T-cell (primary cell): Measurements from ENCODE around the gene SPATA20. TPM values are rescaled to one million over a fixed set of nuclear protein-coding genes. Genes with fewer than 3 reads are reported as not detected.

ENCODE experiments used
- ATAC-seq, 4 experiments: fragments of 200-7000 bp in 3 of 4; fragments of 150-1000 bp in 1 of 4; cut with Tn5 transposase; replicated peaks in 1 of 4; 1 replicate in 3 of 4; 2 replicates in 1 of 4; pipeline ENCODE4 v1.10.0; 2021; ENCODE audit warnings: moderate library complexity in 3 of 4, mild to moderate bottlenecking in 2 of 4, moderate number of reproducible peaks in 1 of 4
- CTCF ChIA-PET, 2 donors: fragments of 300-600 bp; sonication (Branson Sonifier 250); formaldehyde crosslinking; loops; one replicate each; lab custom pipeline; 2022; ENCODE audit warnings: antibody characterized with exemption in 2 of 2; lab: Charles Lee
- POLR2A ChIA-PET, 2 donors: fragments of 300-600 bp; sonication (Branson Sonifier 250); formaldehyde crosslinking; loops; one replicate each; lab custom pipeline; 2022; ENCODE audit warnings: antibody characterized with exemption in 2 of 2; lab: Charles Lee
- DNase-seq, 35 experiments: peaks; one replicate each; pipeline versions ENCODE4 v3.0.0 to v3.0.0-alpha.2; 2013 to 2023
- H3K27ac ChIP-seq: one replicate; pipeline ENCODE4 v1.5.1; 2013; ENCODE audit warnings: low read length
- H3K27me3 ChIP-seq, 2 experiments: replicated peaks in 1 of 2; 1 replicate in 1 of 2; 2 replicates in 1 of 2; pipeline versions ENCODE4 v1.6.1 to v1.7.0; 2013; ENCODE audit warnings: low read length in 1 of 2, mixed read lengths in 1 of 2; ENCODE audit not compliant: control insufficient read depth in 2 of 2, insufficient read depth in 2 of 2; ENCODE audit errors: extremely low read depth in 1 of 2
- H3K36me3 ChIP-seq, 2 donors: 1 replicate in 1 of 2; 2 replicates in 1 of 2; pipeline versions ENCODE4 v1.6.1 to v1.7.0; 2013; ENCODE audit warnings: low read length in 1 of 2; ENCODE audit not compliant: control insufficient read depth in 2 of 2, insufficient read depth in 1 of 2; ENCODE audit errors: extremely low read depth in 1 of 2
- H3K4me1 ChIP-seq, 2 experiments: 1 replicate in 1 of 2; 2 replicates in 1 of 2; pipeline versions ENCODE4 v1.6.1 to v1.7.0; 2013; ENCODE audit warnings: low read length in 2 of 2, mixed read lengths in 1 of 2; ENCODE audit not compliant: insufficient read depth in 2 of 2, control insufficient read depth in 1 of 2; ENCODE audit errors: extremely low read depth in 1 of 2
- H3K4me3 ChIP-seq, 2 donors: 1 replicate in 1 of 2; 2 replicates in 1 of 2; pipeline versions ENCODE4 v1.5.1 to v1.7.0; 2013; ENCODE audit warnings: mild to moderate bottlenecking in 2 of 2, low read length in 1 of 2, moderate library complexity in 1 of 2; ENCODE audit not compliant: control insufficient read depth in 1 of 2; ENCODE audit errors: extremely low read depth in 1 of 2
- H3K9me3 ChIP-seq: 2 replicates; pipeline ENCODE4 v1.7.0; 2013
- H3K27ac Mint-ChIP-seq, 2 donors: one replicate each; pipeline ENCODE4 v1.8.0; 2020 to 2021; ENCODE audit warnings: mild to moderate bottlenecking in 2 of 2, mixed read lengths in 2 of 2
- H3K27me3 Mint-ChIP-seq, 2 donors: one replicate each; pipeline ENCODE4 v1.8.0; 2021 to 2022; ENCODE audit warnings: mixed read lengths in 2 of 2
- H3K36me3 Mint-ChIP-seq: one replicate; pipeline ENCODE4 v1.8.0; 2021; ENCODE audit warnings: mixed read lengths
- H3K4me1 Mint-ChIP-seq, 3 donors: one replicate each; pipeline ENCODE4 v1.8.0; 2020 to 2022; ENCODE audit warnings: mixed read lengths in 3 of 3, mild to moderate bottlenecking in 1 of 3
- H3K4me3 Mint-ChIP-seq, 3 donors: one replicate each; pipeline ENCODE4 v1.8.0; 2020 to 2022; ENCODE audit warnings: mild to moderate bottlenecking in 3 of 3, mixed read lengths in 3 of 3, moderate library complexity in 3 of 3
- H3K9me3 Mint-ChIP-seq, 3 donors: one replicate each; pipeline ENCODE4 v1.8.0; 2020 to 2022; ENCODE audit warnings: mixed read lengths in 3 of 3
- WGBS: methylation state at CpG from one replicate; pipeline ENCODE4 v1.1.5; 2013; ENCODE audit warnings: missing lambda C conversion rate; ENCODE audit not compliant: insufficient coverage; 5-methylcytosine and 5-hydroxymethylcytosine counted together
- total RNA-seq, 35 experiments: library from RNA in 6 of 35; stranded (reverse) in 6 of 35; fragments of 120-200 nt in 1 of 35; gene quantifications; one replicate each; pipeline versions ENCODE4 v1.2.1 to v1.2.4 and lab custom pipeline; 2013 to 2026

Gene SPATA20
- total RNA-seq, 5 donors from 2014 or later (not counting 1 experiment from before 2014, with no cell fraction given) = 8.9 to 25.7 (median 20.3) TPM

DNA sequence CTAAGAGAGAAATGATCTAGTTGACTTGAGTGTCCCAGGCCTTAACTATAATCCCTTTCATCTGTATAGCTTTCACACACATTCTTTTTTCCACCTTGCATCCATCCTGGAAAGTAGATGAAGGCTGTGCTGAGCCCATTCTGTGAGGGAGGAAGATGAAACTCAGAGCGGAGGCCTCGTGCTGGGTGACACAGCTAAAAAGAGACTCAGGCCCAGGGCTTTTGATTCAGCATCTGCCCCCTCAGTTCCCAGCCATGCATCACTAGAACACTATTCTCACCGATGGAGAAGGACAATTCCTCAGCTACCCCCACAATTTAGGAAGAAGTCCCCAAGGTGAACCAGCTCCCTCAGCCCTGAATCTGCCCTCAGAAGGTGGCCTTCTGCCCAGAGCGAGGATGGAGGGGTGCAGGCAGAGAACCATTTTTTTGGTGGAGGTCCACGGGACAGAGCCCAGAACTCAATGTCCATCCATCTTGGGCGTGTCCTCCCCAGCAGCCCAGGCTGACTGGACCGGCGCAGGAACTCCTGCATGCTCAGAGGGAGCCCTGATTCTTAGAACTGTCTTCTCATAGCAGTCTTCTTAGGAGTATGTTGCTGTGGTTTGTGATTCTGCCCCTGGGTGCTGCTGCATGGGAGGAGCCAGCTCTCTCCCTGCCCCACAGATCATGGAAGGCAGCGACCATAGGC is 44.5 kb upstream of the SPATA20 start:
- DNase-seq = no peak
- ChIA-PET CTCF (no interaction called here), POLR2A (no interaction called here)
- no peak for ATAC-seq
- Histone ChIP-seq H3K4me3 (no peak overlapping the region), H3K36me3 (no peaks in the 10 kb centered on the region), H3K9me3 (no peaks in the 10 kb centered on the region), H3K4me1 (peaks cover under 1 to 4% of the 10 kb centered on the region in 2 experiments), H3K27ac (no peak overlapping the region), H3K27me3 (peaks cover 0 to 4% of the 10 kb centered on the region in 2 experiments)
- no peaks in the 10 kb centered on the region for H3K36me3 Mint-ChIP-seq
- no peak overlapping the region for H3K4me3 Mint-ChIP-seq
- H3K9me3 Mint-ChIP-seq = no peaks in the 10 kb centered on the region
- WGBS = 85% methylated on average over 6 of the region's 9 CpGs
- no peaks in the 10 kb centered on the region for H3K27me3 Mint-ChIP-seq
- peaks cover 4 to 14% (median 9%) of the 10 kb centered on the region in 3 donors for H3K4me1 Mint-ChIP-seq
- no peak overlapping the region for H3K27ac Mint-ChIP-seq

DNA sequence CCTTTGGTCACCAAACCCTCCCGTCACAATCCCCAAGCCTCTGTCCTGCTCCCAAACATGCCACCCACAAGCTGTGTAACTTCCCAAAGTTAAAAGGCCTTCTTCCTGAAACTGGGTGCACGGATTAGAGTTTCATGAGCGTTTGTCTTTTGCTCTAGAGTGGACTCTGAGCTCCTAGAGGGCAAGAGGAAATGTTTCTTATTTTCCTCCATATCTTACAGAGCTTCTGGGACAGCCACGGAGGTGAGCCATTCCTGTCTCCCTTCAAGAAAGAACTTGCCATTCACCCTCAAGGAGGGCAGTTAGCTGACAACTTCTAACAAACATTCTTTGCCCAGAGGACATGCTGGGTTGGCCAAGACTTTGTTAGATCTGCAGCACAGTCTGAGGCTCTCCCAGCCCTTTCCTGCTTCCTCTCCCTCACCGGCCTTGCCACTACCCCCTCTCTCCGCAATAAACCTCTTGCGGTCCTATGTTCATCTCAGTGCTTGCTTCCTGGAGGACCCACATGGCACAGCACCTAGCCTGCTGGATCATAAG is 41.3 kb upstream of the SPATA20 start:
- WGBS = 76% methylated on average over 3 of the region's 7 CpGs
- Mint-ChIP-seq H3K27me3 (no peaks in the 10 kb centered on the region), H3K4me1 (peaks cover 15 to 38% (median 21%) of the 10 kb centered on the region in 3 donors), H3K36me3 (no peaks in the 10 kb centered on the region), H3K27ac (peak overlapping the region in 1 of 2 donors; percentile 16), H3K9me3 (no peaks in the 10 kb centered on the region), H3K4me3 (no peak overlapping the region)
- CTCF ChIA-PET = interaction anchor here (0.6 to 2.0 kb wide), 2 partner anchors 26 to 29 kb away, joined by 3 to 6 read pairs; no protein-coding TSS in a partner anchor
- H3K4me3 ChIP-seq = no peak overlapping the region
- ATAC-seq (no peak), DNase-seq (no peak)
- no peaks in the 10 kb centered on the region for H3K36me3 ChIP-seq
- H3K9me3 ChIP-seq = no peaks in the 10 kb centered on the region
- peaks cover 7 to 16% of the 10 kb centered on the region in 2 experiments for H3K4me1 ChIP-seq
- H3K27ac ChIP-seq = no peak overlapping the region
- peaks cover 0 to 14% of the 10 kb centered on the region in 2 experiments for H3K27me3 ChIP-seq
- POLR2A ChIA-PET = no interaction called here

DNA sequence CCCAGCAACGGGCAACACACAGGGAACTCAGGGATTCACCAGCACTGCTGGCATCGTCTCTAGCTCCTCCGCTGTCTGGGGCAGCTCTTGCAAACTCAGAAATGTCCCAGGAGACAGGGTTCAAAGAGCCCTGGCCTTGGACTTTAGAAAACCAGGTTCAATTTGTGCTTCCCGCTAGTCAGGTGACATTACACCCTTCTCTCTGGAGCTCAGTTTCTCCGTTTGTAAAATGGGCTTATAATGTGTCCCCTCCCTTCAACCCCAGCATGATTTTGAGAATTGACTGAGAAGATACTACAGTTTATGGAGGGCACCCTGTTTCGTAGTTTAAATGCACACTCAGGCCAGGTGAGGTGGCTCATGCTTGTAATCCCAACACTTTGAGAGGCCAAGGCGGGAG is 40.7 kb upstream of the SPATA20 start:
- Histone ChIP-seq H3K36me3 (no peaks in the 10 kb centered on the region), H3K27ac (no peak overlapping the region), H3K9me3 (no peaks in the 10 kb centered on the region), H3K4me1 (peaks cover 9 to 20% of the 10 kb centered on the region in 2 experiments), H3K4me3 (no peak overlapping the region), H3K27me3 (peaks cover 0 to 14% of the 10 kb centered on the region in 2 experiments)
- Mint-ChIP-seq H3K9me3 (no peaks in the 10 kb centered on the region), H3K4me3 (no peak overlapping the region), H3K36me3 (no peaks in the 10 kb centered on the region), H3K4me1 (peaks cover 21 to 45% (median 23%) of the 10 kb centered on the region in 3 donors), H3K27me3 (no peaks in the 10 kb centered on the region), H3K27ac (no peak overlapping the region)
- ATAC-seq (no peak), DNase-seq (no peak)
- ChIA-PET POLR2A (no interaction called here), CTCF (interaction anchor here in 1 of 2 donors (1.2 kb wide), 1 partner anchor 86 kb away, joined by 4 read pairs; no protein-coding TSS in a partner anchor)
- WGBS = 83% methylated on average over 4 of the region's 7 CpGs

DNA sequence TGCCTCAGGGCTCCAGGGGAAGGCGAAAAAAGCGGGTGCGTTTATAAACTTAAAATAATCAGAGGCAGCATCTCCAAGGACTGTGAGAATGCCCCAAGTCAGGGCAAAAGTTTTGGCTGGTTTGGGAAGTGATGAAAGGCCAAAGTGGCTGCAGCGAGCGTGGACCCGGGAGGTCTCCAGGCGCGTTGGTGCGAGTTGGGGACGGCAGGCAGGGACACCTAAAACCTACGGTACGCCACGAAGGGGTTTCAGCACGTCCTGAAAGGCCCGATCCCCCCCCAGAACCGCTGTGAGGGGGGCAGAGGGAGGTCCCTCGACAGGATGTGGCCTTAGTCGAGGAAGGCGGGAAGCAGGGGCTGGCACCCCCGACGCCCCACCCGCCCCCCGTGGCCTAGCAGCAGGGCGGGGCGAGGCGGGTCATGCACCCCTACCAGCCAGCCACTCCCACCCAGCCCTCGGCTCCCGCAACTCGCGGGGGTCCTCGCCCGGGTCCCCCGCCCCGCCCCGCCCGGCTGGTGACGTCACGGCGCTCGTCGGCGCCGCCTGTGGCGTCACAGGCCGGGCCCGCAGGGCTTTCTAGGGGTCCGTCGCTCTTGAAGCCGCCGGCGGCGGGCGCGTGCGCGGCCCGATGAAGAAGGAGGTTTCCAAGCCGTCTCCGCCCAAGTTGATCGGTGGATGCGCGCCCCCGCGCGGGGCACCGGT is 39.0 kb upstream of the SPATA20 start, which contains the start of gene MYCBPAP:
MYCBPAP (plus strand) TSS at position 569 of the 702 bp plus-strand sequence. CDS start 236 bp downstream, outside the sequence.
- ChIA-PET CTCF (interaction anchor here in 1 of 2 donors (0.6 kb wide), 1 partner anchor 248 kb away, joined by 4 read pairs; no protein-coding TSS in a partner anchor), POLR2A (no interaction called here)
- no peaks in the 10 kb centered on the region for H3K9me3 Mint-ChIP-seq
- peaks cover 9 to 23% of the 10 kb centered on the region in 2 experiments for H3K4me1 ChIP-seq
- H3K27ac ChIP-seq = peak within 1 kb of the TSS; percentile 68
- H3K4me3 Mint-ChIP-seq = peak within 1 kb of the TSS; percentile 75 to 93 (median 89)
- no peaks in the 10 kb centered on the region for H3K27me3 Mint-ChIP-seq
- DNase-seq = peak; percentile 32 to 86 (median 74)
- no peaks in the 10 kb centered on the region for H3K9me3 ChIP-seq
- no peaks in the 10 kb centered on the region for H3K36me3 Mint-ChIP-seq
- 10% methylated on average over 61 of the region's 66 CpGs for WGBS
- peak within 1 kb of the TSS; percentile 73 to 77 for H3K4me3 ChIP-seq
- peaks cover 0 to 10% of the 10 kb centered on the region in 2 experiments for H3K27me3 ChIP-seq
- no peaks in the 10 kb centered on the region for H3K36me3 ChIP-seq
- ATAC-seq = peak; percentile 81 to 84 (median 82)
- H3K4me1 Mint-ChIP-seq = peaks cover 24 to 54% (median 30%) of the 10 kb centered on the region in 3 donors
- peak within 1 kb of the TSS in 1 of 2 donors; percentile 88 for H3K27ac Mint-ChIP-seq

DNA sequence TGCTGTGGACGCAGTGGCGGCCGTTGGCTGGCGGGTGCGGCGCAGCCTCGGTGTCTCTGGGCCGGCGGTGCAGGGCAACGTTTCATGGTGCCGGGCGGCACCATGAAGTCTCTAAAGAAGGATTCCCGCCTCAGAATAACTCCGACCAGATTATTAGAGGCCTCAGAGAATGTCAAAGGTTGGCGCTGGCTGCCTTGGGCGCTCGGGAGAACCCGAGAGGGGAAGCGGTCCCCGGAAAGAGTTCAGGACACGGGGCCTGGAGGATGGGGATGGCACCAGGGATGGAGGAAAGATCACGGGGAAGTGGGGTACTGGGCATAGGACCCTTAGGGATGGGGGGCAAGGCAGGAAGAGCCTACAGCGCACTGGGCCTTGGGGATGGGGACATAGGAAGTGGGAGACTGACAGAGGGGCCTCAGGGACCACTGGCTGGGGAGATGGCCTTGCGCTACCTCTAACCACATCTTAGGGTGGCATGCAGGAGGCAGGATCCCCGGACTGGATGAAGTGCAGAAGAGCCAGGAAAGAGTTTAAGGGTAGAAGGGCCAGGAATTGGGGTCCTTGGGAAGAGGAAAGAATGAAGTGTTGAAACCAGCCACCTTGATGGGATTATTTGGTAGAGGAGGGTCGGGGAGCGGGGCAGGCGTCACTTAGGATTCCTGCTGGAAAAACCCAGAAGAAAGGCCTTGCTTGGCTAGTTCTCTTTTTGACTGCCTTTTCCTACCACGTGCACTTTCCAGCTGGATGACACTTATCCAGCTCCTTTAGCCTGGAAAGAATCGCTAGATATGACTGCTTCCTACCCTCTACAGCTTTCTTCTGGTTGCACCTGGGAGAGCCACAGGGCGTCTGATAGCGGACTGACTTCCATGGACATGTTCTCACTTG is 38.2 kb upstream of the SPATA20 start:
- DNase-seq (no peak), ATAC-seq (peak in 1 of 4 experiments; percentile 4)
- Mint-ChIP-seq H3K4me3 (peak overlapping the region; percentile 74 to 93 (median 89)), H3K27ac (peak overlapping the region in 1 of 2 donors; percentile 88), H3K9me3 (no peaks in the 10 kb centered on the region), H3K36me3 (no peaks in the 10 kb centered on the region), H3K27me3 (no peaks in the 10 kb centered on the region), H3K4me1 (peaks cover 24 to 49% (median 25%) of the 10 kb centered on the region in 3 donors)
- CTCF ChIA-PET = no interaction called here
- peak overlapping the region; percentile 73 to 77 for H3K4me3 ChIP-seq
- POLR2A ChIA-PET = interaction anchor here in 1 of 2 donors (0.6 kb wide), 1 partner anchor 187 kb away, joined by 5 read pairs; no protein-coding TSS in a partner anchor
- 22% methylated on average over 19 of the region's 32 CpGs for WGBS
- peaks cover 0 to 10% of the 10 kb centered on the region in 2 experiments for H3K27me3 ChIP-seq
- no peaks in the 10 kb centered on the region for H3K9me3 ChIP-seq
- H3K36me3 ChIP-seq = no peaks in the 10 kb centered on the region
- peak overlapping the region; percentile 68 for H3K27ac ChIP-seq
- peaks cover 9 to 23% of the 10 kb centered on the region in 2 experiments for H3K4me1 ChIP-seq
